ENCODE results near the gene RGS17.
A peak's percentile ranks its signal among the peaks of the same experiment; 100 is the strongest.
"Not testable (repeated sequence)": the region's sequence is repeated elsewhere in the genome, so short reads cannot be mapped to it uniquely, and the experiment has no call there.

The RGS17 gene

GRCh38 chr6:153028286-153028685 lies 102.8 kb downstream of the RGS17 start:
- no peak for DNase-seq

- no peak for DNase-seq
These were observed 103.6 kb downstream of the RGS17 start for GRCh38 chr6:153027480-153027879.

GRCh38 chr6:153024709-153025017 lies 106.4 kb downstream of the RGS17 start:
- DNase-seq, result no peak

- peak; percentile 70 for DNase-seq
These were observed 106.9 kb downstream of the RGS17 start for GRCh38 chr6:153023977-153024708.

- no peak for DNase-seq
These were observed 112.7 kb downstream of the RGS17 start for GRCh38 chr6:153018355-153018754.

- no peak for DNase-seq
These were observed 114.2 kb downstream of the RGS17 start for GRCh38 chr6:153016846-153017245.

GRCh38 chr6:153015094-153015640 lies 115.9 kb downstream of the RGS17 start:
- DNase-seq, result no peak

GRCh38 chr6:153013438-153013837 lies 117.6 kb downstream of the RGS17 start:
- no peak for DNase-seq

GRCh38 chr6:153012856-153013255 lies 118.2 kb downstream of the RGS17 start:
- DNase-seq, result no peak

- no peak for DNase-seq
These were observed 127.8 kb downstream of the RGS17 start for GRCh38 chr6:153003366-153003690.

- peak; percentile 89 for DNase-seq
These were observed 128.3 kb downstream of the RGS17 start, which contains the start of gene MTRF1L for GRCh38 chr6:153002613-153003365. Gene MTRF1L, minus strand, starts transcription at chr6:153002709. Its CDS starts 24 bp downstream, at chr6:153002685.

- no peak for DNase-seq
These were observed 129.1 kb downstream of the RGS17 start for GRCh38 chr6:153001767-153002612.

- DNase-seq, result not testable (repeated sequence)
These were observed 130.3 kb downstream of the RGS17 start for GRCh38 chr6:153000790-153001189.

GRCh38 chr6:153000243-153000642 lies 130.8 kb downstream of the RGS17 start:
- DNase-seq, result no peak

GRCh38 chr6:152999538-152999937 lies 131.5 kb downstream of the RGS17 start:
- DNase-seq, result not testable (repeated sequence)

- no peak for DNase-seq
These were observed 137.2 kb downstream of the RGS17 start for GRCh38 chr6:152993847-152994246.

- no peak for DNase-seq
These were observed 137.7 kb downstream of the RGS17 start for GRCh38 chr6:152993431-152993830.

- no peak for DNase-seq
These were observed 144.1 kb downstream of the RGS17 start for GRCh38 chr6:152986978-152987377.

- DNase-seq, result not testable (repeated sequence)
These were observed 145.8 kb downstream of the RGS17 start for GRCh38 chr6:152985300-152985699.

- DNase-seq, result no peak
These were observed 146.6 kb downstream of the RGS17 start for GRCh38 chr6:152984513-152984872.

GRCh38 chr6:152983637-152984512 lies 147.2 kb downstream of the RGS17 start:
- DNase-seq, result peak; percentile 87

GRCh38 chr6:152982904-152983636 lies 148.0 kb downstream of the RGS17 start, which contains the start of gene FBXO5:
Gene FBXO5, minus strand, starts transcription at chr6:152983041. Its CDS starts 82 bp downstream, at chr6:152982959.
- DNase-seq, result peak; percentile 97
